ENCODE data around the gene LAMA5. TPM values are rescaled to one million over a fixed set of nuclear protein-coding genes. Genes with fewer than 3 reads are reported as not detected.

LAMA5 gene
- total RNA-seq, 4 donors from 2014 or later: 45.5 to 115 (median 62.5) TPM

DNA sequence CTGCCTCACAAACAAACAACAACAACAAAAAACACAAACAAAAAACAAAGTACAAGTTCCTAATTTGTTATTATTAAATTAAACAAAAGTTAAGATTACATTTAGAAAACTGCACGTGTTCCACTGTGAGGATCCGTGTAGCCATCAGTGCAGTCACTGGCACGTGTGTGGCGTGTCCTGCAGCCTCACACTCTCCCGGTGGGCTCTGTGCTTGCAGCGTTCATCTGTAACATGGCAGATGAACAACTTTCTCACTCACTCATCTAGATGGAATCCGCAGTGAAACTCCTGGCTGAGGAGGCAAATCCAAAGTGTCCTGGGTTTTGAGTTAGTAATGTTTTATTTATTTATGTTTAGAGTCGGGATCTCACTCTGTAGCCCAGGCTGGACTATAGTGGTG lies 77.2 kb downstream of the LAMA5 start:
- DNase-seq (ENCODE audit: low spot score): no peak
- no peak for ATAC-seq (ENCODE audit: low FRiP score)
- TF ChIP-seq CTCF (IDR thresholded peaks at IDR 0.05): no peak

GRCh38 chr20:62289131-62289530 lies 78.0 kb downstream of the LAMA5 start:
- TF ChIP-seq CTCF (IDR thresholded peaks at IDR 0.05): no peak
- DNase-seq (ENCODE audit: low spot score) (no peak), ATAC-seq (ENCODE audit: low FRiP score) (no peak)

DNA sequence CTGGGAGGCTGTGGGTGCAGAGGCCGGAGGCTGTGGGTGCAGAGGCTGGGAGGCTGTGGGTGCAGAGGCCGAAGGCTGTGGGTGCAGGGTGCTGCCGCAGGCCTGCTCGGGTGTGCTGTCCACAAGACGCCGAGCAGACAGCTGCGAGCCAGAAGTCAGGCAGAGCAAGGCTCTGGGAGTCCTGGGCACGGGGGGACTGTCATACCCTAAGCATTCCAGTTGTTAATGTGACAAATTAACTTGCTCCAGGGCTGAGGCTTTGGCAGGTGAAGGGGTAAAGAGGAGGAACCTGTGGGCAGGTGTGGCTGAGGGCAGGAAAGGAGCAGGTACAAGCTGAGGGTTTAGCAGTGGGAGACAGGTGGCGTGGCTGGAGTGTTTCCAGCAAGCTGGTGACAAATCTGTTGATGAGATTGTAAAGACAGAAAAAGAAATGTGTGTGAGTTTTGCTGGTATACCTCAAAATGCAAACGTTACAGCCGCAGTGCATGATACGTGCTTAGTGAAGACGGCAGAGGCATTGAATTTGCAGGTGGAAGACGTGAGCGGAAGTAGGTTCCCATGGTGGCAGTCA lies 78.5 kb downstream of the LAMA5 start:
- no peak for TF ChIP-seq CTCF (IDR thresholded peaks at IDR 0.05)
- ATAC-seq (ENCODE audit: low FRiP score): no peak
- DNase-seq (ENCODE audit: low spot score): no peak

GRCh38 chr20:62287759-62288534 lies 79.2 kb downstream of the LAMA5 start:
- ATAC-seq (ENCODE audit: low FRiP score) (no peak), DNase-seq (ENCODE audit: low spot score) (no peak)
- TF ChIP-seq CTCF (IDR thresholded peaks at IDR 0.05): no peak

DNA sequence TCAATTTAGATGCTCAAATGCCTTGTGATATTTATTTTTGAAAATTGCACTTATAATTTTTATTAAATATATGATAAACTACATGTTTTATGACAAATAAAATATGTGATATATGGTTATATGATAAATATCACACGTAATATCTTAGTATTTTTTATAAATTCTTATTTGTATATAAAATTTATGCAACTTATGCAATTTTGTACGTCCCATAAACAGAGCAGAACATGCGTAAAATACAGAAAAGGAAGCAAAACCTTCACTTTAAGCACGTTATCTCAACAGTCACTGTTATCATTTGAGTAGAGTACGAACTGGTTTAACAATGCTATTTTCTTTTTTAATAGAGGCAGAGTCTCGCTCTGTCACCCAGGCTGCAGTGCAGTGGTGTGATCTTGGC lies 80.0 kb downstream of the LAMA5 start:
- TF ChIP-seq CTCF (IDR thresholded peaks at IDR 0.05): no peak
- ATAC-seq (ENCODE audit: low FRiP score): no peak

DNA sequence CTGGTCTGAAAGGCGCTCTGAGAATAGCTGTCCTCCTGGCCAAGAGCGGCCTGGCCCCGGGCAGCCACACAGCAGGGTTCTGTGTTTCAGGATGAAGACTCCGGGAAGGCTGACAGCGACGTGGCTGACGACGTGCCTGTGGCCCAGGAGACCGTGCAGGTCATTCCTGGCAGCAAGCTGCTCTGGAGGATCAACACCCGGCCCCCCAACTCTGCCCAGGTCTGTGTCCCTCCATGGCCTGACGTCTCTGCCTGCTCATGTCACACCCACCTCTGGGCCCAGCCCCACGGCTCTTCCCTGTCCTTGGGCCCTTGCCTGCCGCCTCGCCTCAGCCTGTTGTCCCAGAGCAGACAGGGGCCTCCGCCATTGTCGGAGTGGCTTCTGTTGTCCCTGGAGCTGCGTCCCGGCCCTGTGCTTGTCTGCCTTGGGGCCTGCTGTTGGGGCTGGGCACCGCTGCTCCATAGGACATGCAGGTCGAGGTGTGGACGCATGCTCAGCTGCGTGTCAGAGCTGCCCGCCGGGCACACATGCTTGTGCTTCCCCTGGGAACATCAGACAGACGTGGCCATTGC lies 80.5 kb downstream of the LAMA5 start:
- DNase-seq (ENCODE audit: low spot score): no peak
- no peak for TF ChIP-seq CTCF (IDR thresholded peaks at IDR 0.05)
- ATAC-seq (ENCODE audit: low FRiP score): no peak

More for the DNA sequence above, 80.0 kb downstream of the LAMA5 start:
- no peak for DNase-seq (ENCODE audit: low spot score)

Data from omental fat pad (tissue), 4 donors.